IPS-18c (cell line): Measurements from ENCODE around the gene THEMIS.
"Not testable (repeated sequence)": the region's sequence is repeated elsewhere in the genome, so short reads cannot be mapped to it uniquely, and the experiment has no call there.

Source experiments
- H3K4me3 ChIP-seq: 2 replicates; pipeline ENCODE4 v1.7.0; 2013; ENCODE audit warnings: low read depth, mild to moderate bottlenecking, low read length, moderate library complexity; ENCODE audit not compliant: insufficient read depth
- H3K9me3 ChIP-seq: one replicate; pipeline ENCODE4 v1.6.1; 2013; ENCODE audit warnings: mild to moderate bottlenecking, low read length, moderate library complexity; ENCODE audit not compliant: control insufficient read depth, insufficient read depth

THEMIS gene

GRCh38 chr6:127921982-127922381, 21.1 kb upstream of the THEMIS start:
- Histone ChIP-seq H3K9me3 (peaks cover 2% of the 10 kb centered on the region), H3K4me3 (no peak overlapping the region)

- Histone ChIP-seq H3K4me3 (no peak overlapping the region), H3K9me3 (peaks cover 2% of the 10 kb centered on the region)
Measured at GRCh38 chr6:127920804-127921203, 19.9 kb upstream of the THEMIS start.

- Histone ChIP-seq H3K9me3 (no peaks in the 10 kb centered on the region), H3K4me3 (no peak overlapping the region)
Measured at GRCh38 chr6:127918506-127919427, 17.9 kb upstream of the THEMIS start.

GRCh38 chr6:127917766-127918165, 16.9 kb upstream of the THEMIS start:
- no peak overlapping the region for H3K4me3 ChIP-seq

GRCh38 chr6:127914240-127914639, 13.4 kb upstream of the THEMIS start:
- Histone ChIP-seq H3K4me3 (no peak overlapping the region), H3K9me3 (peaks cover 2% of the 10 kb centered on the region)

More at GRCh38 chr6:127917766-127918165, 16.9 kb upstream of the THEMIS start:
- no peaks in the 10 kb centered on the region for H3K9me3 ChIP-seq

- Histone ChIP-seq H3K4me3 (no peak overlapping the region), H3K9me3 (peaks cover 2% of the 10 kb centered on the region)
Measured at GRCh38 chr6:127912914-127913313, 12.1 kb upstream of the THEMIS start.

GRCh38 chr6:127907960-127908640, 7.2 kb upstream of the THEMIS start:
- Histone ChIP-seq H3K4me3 (no peak overlapping the region), H3K9me3 (peaks cover 2% of the 10 kb centered on the region)

- Histone ChIP-seq H3K4me3 (no peak overlapping the region), H3K9me3 (no peaks in the 10 kb centered on the region)
Measured at GRCh38 chr6:127904160-127904559, 3.3 kb upstream of the THEMIS start.

GRCh38 chr6:127902933-127903332, 2.1 kb upstream of the THEMIS start:
- Histone ChIP-seq H3K4me3 (no peak overlapping the region), H3K9me3 (no peaks in the 10 kb centered on the region)

GRCh38 chr6:127897484-127897883, 3.4 kb downstream of the THEMIS start:
- no peaks in the 10 kb centered on the region for H3K9me3 ChIP-seq
- no peak overlapping the region for H3K4me3 ChIP-seq

GRCh38 chr6:127894051-127894450, 6.8 kb downstream of the THEMIS start:
- H3K9me3 ChIP-seq = no peaks in the 10 kb centered on the region
- no peak overlapping the region for H3K4me3 ChIP-seq

- Histone ChIP-seq H3K9me3 (no peaks in the 10 kb centered on the region), H3K4me3 (no peak overlapping the region)
Measured at GRCh38 chr6:127893541-127893940, 7.3 kb downstream of the THEMIS start.

- Histone ChIP-seq H3K4me3 (no peak overlapping the region), H3K9me3 (no peaks in the 10 kb centered on the region)
Measured at GRCh38 chr6:127891731-127892326, 9.0 kb downstream of the THEMIS start.

- peaks cover 2% of the 10 kb centered on the region for H3K9me3 ChIP-seq
- H3K4me3 ChIP-seq = no peak overlapping the region
Measured at GRCh38 chr6:127886603-127887002, 14.3 kb downstream of the THEMIS start.

- Histone ChIP-seq H3K9me3 (peaks cover 2% of the 10 kb centered on the region), H3K4me3 (no peak overlapping the region)
Measured at GRCh38 chr6:127884134-127884533, 16.7 kb downstream of the THEMIS start.

GRCh38 chr6:127881949-127882348, 18.9 kb downstream of the THEMIS start:
- not testable (repeated sequence) for H3K4me3 ChIP-seq, H3K9me3 ChIP-seq

- H3K9me3 ChIP-seq = no peaks in the 10 kb centered on the region
- no peak overlapping the region for H3K4me3 ChIP-seq
Measured at GRCh38 chr6:127880429-127880828, 20.4 kb downstream of the THEMIS start.

GRCh38 chr6:127879685-127880084, 21.2 kb downstream of the THEMIS start:
- no peaks in the 10 kb centered on the region for H3K9me3 ChIP-seq
- no peak overlapping the region for H3K4me3 ChIP-seq
